Measurements from ENCODE around the gene SSPN.
"Not testable (repeated sequence)": the region's sequence is repeated elsewhere in the genome, so short reads cannot be mapped to it uniquely, and the experiment has no call there.

SSPN gene

DNA sequence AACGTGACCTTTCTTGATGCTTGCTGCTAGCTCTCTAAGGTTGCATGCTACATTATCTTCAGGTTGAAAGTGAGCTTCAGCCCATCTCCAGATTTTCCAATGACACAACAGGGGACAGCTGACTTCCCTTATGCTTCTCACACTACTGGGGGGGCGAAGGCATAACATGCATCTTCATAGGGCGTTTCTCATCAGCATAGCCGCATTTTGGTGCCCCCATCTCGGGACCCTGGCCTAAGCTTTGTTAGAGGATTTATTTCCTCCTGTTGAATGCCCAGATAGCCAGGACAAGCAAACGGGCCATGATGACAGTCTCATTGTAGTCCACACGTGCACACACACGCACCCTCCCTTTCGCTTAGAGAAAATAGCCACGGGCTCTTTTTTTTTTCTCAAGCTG lies 30.7 kb downstream of the SSPN start:
- DNase-seq (ENCODE audit: extremely low spot score, insufficient read length, low read depth) = no peak
- no peak for FAIRE-seq

DNA sequence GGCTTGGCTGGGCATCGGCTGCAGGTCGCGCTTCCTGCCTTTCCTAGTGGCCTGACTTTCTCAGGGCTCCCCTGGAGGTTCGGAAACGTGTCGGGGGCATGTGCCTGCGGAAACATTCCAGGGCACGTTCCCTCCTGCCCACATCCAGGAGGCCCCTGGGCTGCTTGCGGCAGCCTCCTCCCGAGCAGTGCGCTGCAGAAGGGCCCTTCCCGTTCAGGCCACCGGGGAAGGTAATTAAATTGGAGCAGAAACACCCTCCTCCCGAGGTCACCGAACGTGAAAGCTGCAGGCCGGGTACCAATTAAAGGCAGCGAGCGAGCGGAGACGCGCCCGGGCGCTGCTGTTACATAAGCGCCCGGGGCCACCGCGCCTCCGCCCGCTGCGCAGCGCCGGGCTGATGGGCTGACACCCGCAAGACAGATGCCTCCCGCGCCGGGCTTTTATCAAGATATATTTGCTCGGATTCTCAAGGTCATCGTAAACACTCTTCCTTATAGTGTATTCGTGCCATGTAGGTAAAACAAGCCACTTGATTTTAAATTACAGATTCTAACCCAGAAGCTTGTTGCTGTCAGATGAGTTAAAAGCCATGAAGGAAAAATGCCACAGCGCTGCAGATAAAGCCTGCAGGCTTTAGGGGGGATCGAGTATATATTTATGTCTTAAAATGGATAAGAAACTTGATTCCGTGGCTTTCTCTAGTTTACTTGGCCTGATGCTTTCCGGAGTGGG lies 31.4 kb downstream of the SSPN start:
- FAIRE-seq (no peak), DNase-seq (ENCODE audit: extremely low spot score, insufficient read length, low read depth) (no peak)

GRCh38 chr12:26227361-26227745 lies 32.0 kb downstream of the SSPN start:
- no peak for FAIRE-seq
- no peak for DNase-seq (ENCODE audit: extremely low spot score, insufficient read length, low read depth)

- no peak for DNase-seq (ENCODE audit: extremely low spot score, insufficient read length, low read depth)
- FAIRE-seq = no peak
Measured at GRCh38 chr12:26229910-26230309, 34.5 kb downstream of the SSPN start.

GRCh38 chr12:26231470-26231869 lies 36.1 kb downstream of the SSPN start:
- no peak for FAIRE-seq
- no peak for DNase-seq (ENCODE audit: extremely low spot score, insufficient read length, low read depth)

GRCh38 chr12:26231921-26232320 lies 36.5 kb downstream of the SSPN start:
- DNase-seq (ENCODE audit: extremely low spot score, insufficient read length, low read depth) (no peak), FAIRE-seq (no peak)

GRCh38 chr12:26233631-26234030 lies 38.3 kb downstream of the SSPN start:
- no peak for FAIRE-seq
- DNase-seq (ENCODE audit: extremely low spot score, insufficient read length, low read depth) = no peak

GRCh38 chr12:26235465-26235864 lies 40.1 kb downstream of the SSPN start:
- not testable (repeated sequence) for FAIRE-seq; DNase-seq (ENCODE audit: extremely low spot score, insufficient read length, low read depth)

DNA sequence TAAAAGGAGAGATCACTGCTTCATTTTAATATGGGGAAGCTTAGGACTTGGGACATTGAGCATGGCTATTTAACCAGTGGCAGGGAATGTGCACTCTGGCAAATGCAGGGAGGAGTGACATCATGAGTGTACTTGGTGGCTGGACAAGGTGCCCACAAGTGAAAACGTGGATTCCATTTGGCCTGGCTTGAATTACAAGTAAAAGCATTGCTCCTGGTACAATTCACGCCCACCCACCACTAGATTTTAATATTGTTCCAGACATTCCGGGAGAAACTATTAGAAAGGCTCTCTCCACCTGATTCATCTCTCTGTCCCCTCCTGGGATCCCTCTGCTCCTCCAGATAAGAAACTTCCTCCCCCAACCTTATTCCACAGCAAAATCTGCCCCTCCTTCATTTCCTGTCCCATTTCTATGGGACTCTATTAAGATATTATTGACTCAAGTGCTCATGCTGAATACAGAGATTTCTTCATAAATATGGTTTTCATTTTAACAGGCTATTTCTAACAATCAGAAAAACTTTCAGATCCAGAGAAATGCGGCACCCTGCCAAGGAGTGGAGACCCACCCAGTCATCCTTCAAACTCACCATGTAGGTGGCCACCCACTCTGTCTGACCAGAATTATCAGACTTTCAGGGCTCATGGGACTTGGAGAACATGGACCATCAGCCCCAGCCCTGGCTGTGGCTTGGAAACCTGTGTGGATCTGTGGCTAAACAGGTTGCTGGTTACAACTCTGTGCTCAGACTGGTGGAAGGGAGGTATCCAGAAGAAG lies 43.2 kb downstream of the SSPN start:
- FAIRE-seq = no peak
- DNase-seq (ENCODE audit: extremely low spot score, insufficient read length, low read depth) = no peak

DNA sequence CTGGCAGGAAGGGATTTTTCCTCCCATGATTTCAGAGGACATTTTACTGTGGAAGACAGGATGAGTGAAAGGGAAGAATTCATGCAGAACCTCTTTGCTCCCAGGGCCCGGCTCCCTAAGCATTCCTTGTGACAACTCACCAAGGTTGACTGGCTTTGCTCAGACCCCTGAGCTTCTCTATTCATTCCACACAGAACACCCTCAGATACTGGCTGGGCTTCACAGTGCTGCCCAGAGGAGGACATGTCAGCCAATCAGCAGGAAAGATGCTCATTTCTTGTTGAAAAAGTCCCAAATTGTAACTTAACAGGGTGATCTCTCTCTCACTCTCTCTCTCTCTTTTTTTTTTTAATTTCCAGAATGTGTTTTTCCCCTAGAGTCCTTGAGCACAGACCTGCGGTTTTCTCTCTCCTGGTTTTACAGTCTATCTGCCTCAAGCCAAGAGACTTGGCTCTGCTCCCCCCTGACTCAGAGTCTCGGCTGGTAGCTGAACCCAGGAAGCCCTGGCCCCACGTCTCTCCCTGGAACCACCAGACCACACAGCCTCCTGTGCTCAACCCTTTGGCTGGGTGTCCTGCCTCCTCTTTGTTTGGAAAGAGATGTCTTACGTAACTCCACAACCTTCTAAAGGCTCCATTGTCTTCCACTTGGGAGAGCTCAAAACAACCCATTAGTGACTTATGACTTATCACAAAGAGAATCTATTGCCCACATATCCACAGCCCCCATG lies 43.9 kb downstream of the SSPN start:
- DNase-seq (ENCODE audit: extremely low spot score, insufficient read length, low read depth) (no peak), FAIRE-seq (no peak)

GRCh38 chr12:26239852-26240815 lies 44.8 kb downstream of the SSPN start:
- no peak for FAIRE-seq
- DNase-seq (ENCODE audit: extremely low spot score, insufficient read length, low read depth) = no peak

DNA sequence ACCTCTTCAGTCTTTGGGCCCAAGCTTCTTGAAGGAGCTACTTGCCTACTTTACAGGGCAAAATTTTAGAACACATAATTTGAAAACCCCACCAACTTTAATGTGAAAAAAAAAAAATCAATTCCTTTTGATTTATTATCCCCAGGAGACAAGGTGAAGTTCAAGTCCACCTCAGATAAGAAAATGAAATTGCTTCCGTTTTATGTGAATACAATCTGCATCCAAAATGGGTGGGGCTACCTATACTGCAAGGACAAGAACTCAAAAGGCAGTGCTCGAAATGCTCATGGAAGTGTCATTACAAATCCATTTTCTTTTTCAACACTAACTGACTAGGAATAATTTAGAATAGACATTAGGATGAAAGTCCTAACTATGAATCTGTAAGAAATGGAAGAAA lies 45.7 kb downstream of the SSPN start:
- FAIRE-seq (no peak), DNase-seq (ENCODE audit: extremely low spot score, insufficient read length, low read depth) (no peak)

DNA sequence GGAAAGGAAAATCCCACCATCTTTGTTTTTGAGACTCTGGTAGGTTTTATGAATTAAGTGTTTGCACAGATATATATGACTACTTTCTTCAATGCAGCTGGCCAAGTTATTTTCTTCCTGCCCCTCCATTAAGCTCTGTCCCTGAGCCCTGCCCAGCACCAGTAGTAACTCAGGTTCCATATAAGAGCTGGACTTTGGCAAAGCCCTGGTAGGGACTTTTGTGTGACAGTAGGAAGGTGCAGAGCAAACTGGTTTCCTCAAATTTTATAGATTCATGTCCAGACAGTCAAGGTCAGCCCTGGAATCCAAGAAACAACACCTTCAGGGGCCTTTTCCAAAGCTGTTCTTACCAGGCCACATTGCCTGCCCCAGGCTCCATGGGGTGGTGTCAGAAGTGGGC lies 47.3 kb downstream of the SSPN start:
- FAIRE-seq (no peak), DNase-seq (ENCODE audit: extremely low spot score, insufficient read length, low read depth) (no peak)

DNA sequence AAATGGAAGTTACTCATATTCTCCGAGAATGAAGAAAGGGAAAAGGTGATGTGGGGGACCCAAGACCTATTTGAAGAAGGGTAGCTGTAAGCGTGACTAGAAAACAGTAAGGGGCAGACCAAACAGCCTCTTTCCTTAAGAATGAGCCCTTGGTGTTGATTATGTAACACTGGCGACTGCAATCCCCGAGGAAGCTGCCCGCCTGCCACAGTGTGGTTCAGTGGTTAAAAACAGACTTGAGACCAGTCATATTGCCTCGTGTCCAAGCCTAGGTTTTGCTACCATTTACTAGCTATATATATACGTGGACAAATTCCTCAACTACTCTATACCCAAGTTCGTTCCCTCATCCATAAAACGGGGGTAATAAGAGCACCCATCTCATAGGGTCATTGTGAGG lies 49.1 kb downstream of the SSPN start:
- no peak for FAIRE-seq
- no peak for DNase-seq (ENCODE audit: extremely low spot score, insufficient read length, low read depth)

DNA sequence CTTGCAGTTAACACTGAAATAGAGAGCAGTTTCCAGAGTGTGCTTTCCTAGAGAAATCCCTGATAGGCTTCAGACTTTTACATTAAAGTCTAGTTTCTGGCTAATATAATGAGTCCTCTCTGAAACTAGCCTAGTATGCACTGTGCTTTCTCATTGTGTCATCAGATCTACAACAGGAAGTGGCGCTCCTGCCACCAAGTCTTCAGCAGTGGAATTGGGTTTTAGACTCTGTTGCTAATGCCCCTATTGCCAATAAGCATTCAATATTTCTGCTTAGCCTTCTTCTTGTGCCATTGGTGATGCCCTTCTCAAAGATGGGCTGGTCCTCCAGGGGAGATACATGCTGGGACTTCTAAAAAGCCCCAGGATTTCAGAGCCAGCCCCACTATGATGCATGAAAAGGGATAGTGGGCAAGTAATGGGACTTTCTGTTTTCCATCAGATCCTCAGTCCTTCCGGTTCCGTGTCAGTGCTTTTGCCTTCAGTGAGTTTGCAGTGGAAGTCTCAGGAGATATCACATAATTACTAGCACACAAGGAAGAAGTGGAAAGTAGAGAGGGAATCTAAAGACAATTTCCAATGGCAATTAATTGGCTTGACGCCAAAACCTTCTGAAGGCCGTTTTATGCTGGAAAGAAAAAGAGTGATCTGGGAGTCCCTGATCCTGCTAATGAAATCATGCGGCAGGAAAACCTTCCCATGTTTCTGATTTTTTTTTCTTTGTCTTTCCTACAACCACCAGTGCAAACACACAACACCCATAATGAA lies 50.0 kb downstream of the SSPN start:
- no peak for DNase-seq (ENCODE audit: extremely low spot score, insufficient read length, low read depth)

GRCh38 chr12:26246483-26247164 lies 51.3 kb downstream of the SSPN start:
- FAIRE-seq (no peak), DNase-seq (ENCODE audit: extremely low spot score, insufficient read length, low read depth) (no peak)

More for the DNA sequence above, 50.0 kb downstream of the SSPN start:
- FAIRE-seq = no peak

DNA sequence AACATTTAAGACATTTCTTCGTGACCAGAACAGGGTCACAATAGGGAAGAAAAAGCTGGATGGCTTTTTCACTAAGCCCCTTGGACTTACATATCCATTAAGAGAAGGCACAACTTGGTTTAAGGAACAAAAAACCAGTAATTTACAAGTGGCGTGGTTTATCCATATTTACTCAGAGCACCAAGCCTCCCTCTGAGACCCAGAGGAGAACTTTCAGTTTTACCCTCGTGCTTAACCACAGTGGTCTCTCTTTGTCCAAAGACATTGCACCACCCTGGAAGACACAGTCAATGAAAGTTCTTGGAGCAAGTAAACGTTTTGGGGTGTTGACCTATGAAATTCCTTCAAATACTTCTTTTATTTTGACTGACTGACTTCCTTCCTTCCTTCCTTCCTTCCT lies 52.5 kb downstream of the SSPN start:
- FAIRE-seq = no peak
- no peak for DNase-seq (ENCODE audit: extremely low spot score, insufficient read length, low read depth)

DNA sequence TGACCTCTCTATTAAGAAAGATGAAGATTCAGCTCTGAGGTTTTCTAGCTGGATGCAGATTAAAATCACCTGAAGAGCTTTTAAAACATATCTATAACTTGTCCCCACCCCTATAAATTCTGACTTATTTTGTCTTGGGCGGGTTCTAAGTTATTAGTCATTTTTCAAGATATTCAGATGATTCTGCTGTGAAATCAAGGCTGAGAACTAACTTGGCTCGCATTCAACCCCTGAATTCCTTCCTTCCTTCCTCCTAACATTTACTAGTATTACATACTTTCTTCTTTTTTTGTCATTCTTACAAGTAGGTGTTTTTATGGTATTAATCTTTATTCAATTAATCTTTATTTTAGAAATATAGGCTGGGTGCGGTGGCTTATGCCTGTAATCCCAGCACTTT lies 55.4 kb downstream of the SSPN start:
- DNase-seq (ENCODE audit: extremely low spot score, insufficient read length, low read depth) = no peak

GRCh38 chr12:26251600-26251999 lies 56.2 kb downstream of the SSPN start:
- DNase-seq (ENCODE audit: extremely low spot score, insufficient read length, low read depth) (no peak), FAIRE-seq (no peak)

More for the DNA sequence above, 55.4 kb downstream of the SSPN start:
- no peak for FAIRE-seq

All from GM18507 (cell line).